ENCODE results near the gene FOXS1. TPM values are rescaled to one million over a fixed set of nuclear protein-coding genes. Genes with fewer than 3 reads are reported as not detected.
"Not testable (repeated sequence)": the region's sequence is repeated elsewhere in the genome, so short reads cannot be mapped to it uniquely, and the experiment has no call there.

The FOXS1 gene
- total RNA-seq, 2 experiments from 2014 or later, result not detected

- ChIA-PET CTCF (interaction anchor here (1.7 kb wide), 1 partner anchor 16 kb away, joined by 6 read pairs; no protein-coding TSS in a partner anchor), POLR2A (no interaction called here)
Measured at GRCh38 chr20:31830406-31830981, 14.9 kb downstream of the FOXS1 start.

GRCh38 chr20:31829731-31830130, 15.7 kb downstream of the FOXS1 start:
- Mint-ChIP-seq H3K4me3 (no peak overlapping the region), H3K27me3 (no peaks in the 10 kb centered on the region), H3K27ac (no peak overlapping the region), H3K36me3 (ENCODE audit: low read depth) (no peaks in the 10 kb centered on the region), H3K9me3 (no peaks in the 10 kb centered on the region), H3K4me1 (ENCODE audit: low read depth) (no peaks in the 10 kb centered on the region)
- ATAC-seq (no peak), DNase-seq (no peak)
- no peak for TF ChIP-seq CTCF (IDR thresholded peaks at IDR 0.05)
- intact Hi-C loops (cut with micrococcal nuclease), result no loop called here
- ChIA-PET CTCF (interaction anchor here (0.7 to 1.7 kb wide), 2 partner anchors 17 to 22 kb away, joined by 5 to 6 read pairs; no protein-coding TSS in a partner anchor), POLR2A (no interaction called here)

More at GRCh38 chr20:31830406-31830981, 14.9 kb downstream of the FOXS1 start:
- intact Hi-C loops (cut with micrococcal nuclease), result no loop called here
- Mint-ChIP-seq H3K4me3 (no peak overlapping the region), H3K36me3 (ENCODE audit: low read depth) (no peaks in the 10 kb centered on the region), H3K27me3 (no peaks in the 10 kb centered on the region), H3K9me3 (no peaks in the 10 kb centered on the region), H3K27ac (no peak overlapping the region), H3K4me1 (ENCODE audit: low read depth) (no peaks in the 10 kb centered on the region)
- ATAC-seq (no peak), DNase-seq (no peak)
- TF ChIP-seq CTCF (IDR thresholded peaks at IDR 0.05), result no peak

GRCh38 chr20:31828016-31828415, 17.4 kb downstream of the FOXS1 start:
- POLR2A ChIA-PET, result not testable (repeated sequence)

GRCh38 chr20:31827059-31827458, 18.3 kb downstream of the FOXS1 start:
- CTCF ChIA-PET, result interaction anchor here (0.9 to 2.5 kb wide), 2 partner anchors 10 to 20 kb away, joined by 3 to 10 read pairs; no protein-coding TSS in a partner anchor
- no peaks in the 10 kb centered on the region for H3K9me3 Mint-ChIP-seq
- H3K27ac Mint-ChIP-seq, result no peak overlapping the region
- no peaks in the 10 kb centered on the region for H3K36me3 Mint-ChIP-seq (ENCODE audit: low read depth)
- POLR2A ChIA-PET, result no interaction called here
- TF ChIP-seq CTCF (IDR thresholded peaks at IDR 0.05), result no peak
- peaks cover 2% of the 10 kb centered on the region for H3K4me1 Mint-ChIP-seq (ENCODE audit: low read depth)
- intact Hi-C loops (cut with micrococcal nuclease), result no loop called here
- no peak overlapping the region for H3K4me3 Mint-ChIP-seq
- DNase-seq, result no peak
- H3K27me3 Mint-ChIP-seq, result peaks cover 2% of the 10 kb centered on the region
- ATAC-seq, result no peak

More at GRCh38 chr20:31828016-31828415, 17.4 kb downstream of the FOXS1 start:
- DNase-seq; H3K27me3 Mint-ChIP-seq; H3K4me3 Mint-ChIP-seq; intact Hi-C loops (cut with micrococcal nuclease); H3K4me1 Mint-ChIP-seq (ENCODE audit: low read depth); H3K9me3 Mint-ChIP-seq; H3K27ac Mint-ChIP-seq; ATAC-seq; H3K36me3 Mint-ChIP-seq (ENCODE audit: low read depth): not testable (repeated sequence)
- CTCF ChIA-PET, result interaction anchor here (1.0 to 2.5 kb wide), 2 partner anchors 19 to 21 kb away, joined by 3 to 10 read pairs; no protein-coding TSS in a partner anchor

- ATAC-seq, result no peak
- Mint-ChIP-seq H3K27ac (no peak overlapping the region), H3K4me3 (no peak overlapping the region), H3K9me3 (no peaks in the 10 kb centered on the region), H3K36me3 (ENCODE audit: low read depth) (no peaks in the 10 kb centered on the region), H3K4me1 (ENCODE audit: low read depth) (peaks cover 2% of the 10 kb centered on the region), H3K27me3 (peaks cover 2% of the 10 kb centered on the region)
- POLR2A ChIA-PET, result no interaction called here
- TF ChIP-seq CTCF (IDR thresholded peaks at IDR 0.05), result no peak
- intact Hi-C loops (cut with micrococcal nuclease), result no loop called here
- no peak for DNase-seq
- CTCF ChIA-PET, result interaction anchor here (1.7 to 2.5 kb wide), 2 partner anchors 21 to 27 kb away, joined by 5 to 10 read pairs; no protein-coding TSS in a partner anchor
Measured at GRCh38 chr20:31826074-31826473, 19.3 kb downstream of the FOXS1 start.

All from activated CD8-positive, alpha-beta T cell treated with anti-CD3 and anti-CD28 coated beads for 36 hours (primary cell).